Lower leg skin (tissue), 4 donors: ENCODE data around the gene RNF125. TPM values are rescaled to one million over a fixed set of nuclear protein-coding genes. Genes with fewer than 3 reads are reported as not detected.
"Not testable (repeated sequence)": the region's sequence is repeated elsewhere in the genome, so short reads cannot be mapped to it uniquely, and the experiment has no call there.

ENCODE experiments used
- DNase-seq, 2 donors: peaks; one replicate each; pipeline ENCODE4 v3.0.0-alpha.2; 2019; ENCODE audit warnings: low spot score in 2 of 2
- H3K4me3 ChIP-seq: fragments of 200-600 bp; sonication (generic); 2 replicates; pipeline ENCODE4 v1.5.1; 2017; ENCODE audit warnings: mild to moderate bottlenecking, low read depth; ENCODE audit not compliant: poor library complexity, severe bottlenecking
- POLR2A ChIP-seq, 2 donors: fragments of 450-650 bp; IDR thresholded peaks; one replicate each; pipeline ENCODE4 v1.6.1; 2016 to 2017; ENCODE audit warnings: antibody characterized with exemption in 2 of 2, mild to moderate bottlenecking in 1 of 2, moderate library complexity in 1 of 2
- WGBS, 2 donors: methylation state at CpG; one replicate each; pipeline ENCODE4 v1.1.5; 2018; 5-methylcytosine and 5-hydroxymethylcytosine counted together
- intact Hi-C: fragments of 100-400 bp; cut with DNase I; formaldehyde crosslinking; loops from one replicate; pipeline ENCODE4 v1.15.0; 2023; ENCODE audit warnings: low total_unique reads
- total RNA-seq, 4 donors: library from RNA; depleted of rRNA; stranded (reverse); fragments of >200 nt; gene quantifications; one replicate each; pipeline ENCODE4 v1.1.0, GENCODE V29; 2016
- TF ChIP-seq, protein P1 (sequence below), 3 donors: fragments of 450-650 bp; IDR thresholded peaks; one replicate each; pipeline ENCODE4 v1.5.1; 2016; ENCODE audit warnings: antibody characterized with exemption in 3 of 3, mild to moderate bottlenecking in 3 of 3, moderate library complexity in 2 of 3

RNF125 gene
- total RNA-seq, 4 donors from 2014 or later, result 6.3 to 16.3 (median 9.2) TPM

DNA sequence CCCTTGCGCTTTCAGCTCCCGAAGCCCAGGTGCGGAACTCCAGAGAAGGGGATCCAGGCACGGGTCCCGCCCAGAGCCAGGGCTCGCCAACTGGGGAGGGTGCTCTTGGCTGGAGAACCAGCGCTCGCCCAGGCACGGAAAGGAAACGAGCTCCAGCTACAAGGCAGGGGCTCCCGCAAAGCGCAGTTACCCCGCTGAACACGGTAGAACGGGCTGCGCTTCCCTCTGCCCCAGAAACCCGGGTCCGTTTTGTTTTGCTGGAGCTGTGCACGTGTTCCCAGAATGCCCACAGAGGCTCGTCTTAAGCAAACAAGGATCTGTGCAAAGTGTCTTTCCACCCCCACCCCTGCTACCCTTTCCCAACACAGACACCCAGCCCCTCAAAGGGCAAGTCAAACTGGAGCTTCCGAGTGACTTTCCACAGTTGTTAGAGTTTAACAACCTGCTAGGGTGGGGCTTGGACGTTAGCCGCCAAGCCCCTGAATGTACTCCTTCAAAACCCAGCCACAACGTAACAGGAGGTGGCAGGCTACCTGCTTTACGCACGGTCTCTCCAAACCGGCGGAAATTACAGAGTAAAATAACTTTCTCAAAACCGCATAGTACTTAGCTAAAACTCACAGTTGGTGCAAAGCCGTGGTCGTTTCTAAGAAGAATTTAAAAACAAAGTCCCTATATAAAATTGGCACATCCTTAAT lies 775 bp downstream of the RNF125 start:
- intact Hi-C loops, result loop anchor here (5.0 kb wide), 1 partner anchor 73 kb away; the partner anchor contains the start of gene RNF138
- TF ChIP-seq, protein P1, sequence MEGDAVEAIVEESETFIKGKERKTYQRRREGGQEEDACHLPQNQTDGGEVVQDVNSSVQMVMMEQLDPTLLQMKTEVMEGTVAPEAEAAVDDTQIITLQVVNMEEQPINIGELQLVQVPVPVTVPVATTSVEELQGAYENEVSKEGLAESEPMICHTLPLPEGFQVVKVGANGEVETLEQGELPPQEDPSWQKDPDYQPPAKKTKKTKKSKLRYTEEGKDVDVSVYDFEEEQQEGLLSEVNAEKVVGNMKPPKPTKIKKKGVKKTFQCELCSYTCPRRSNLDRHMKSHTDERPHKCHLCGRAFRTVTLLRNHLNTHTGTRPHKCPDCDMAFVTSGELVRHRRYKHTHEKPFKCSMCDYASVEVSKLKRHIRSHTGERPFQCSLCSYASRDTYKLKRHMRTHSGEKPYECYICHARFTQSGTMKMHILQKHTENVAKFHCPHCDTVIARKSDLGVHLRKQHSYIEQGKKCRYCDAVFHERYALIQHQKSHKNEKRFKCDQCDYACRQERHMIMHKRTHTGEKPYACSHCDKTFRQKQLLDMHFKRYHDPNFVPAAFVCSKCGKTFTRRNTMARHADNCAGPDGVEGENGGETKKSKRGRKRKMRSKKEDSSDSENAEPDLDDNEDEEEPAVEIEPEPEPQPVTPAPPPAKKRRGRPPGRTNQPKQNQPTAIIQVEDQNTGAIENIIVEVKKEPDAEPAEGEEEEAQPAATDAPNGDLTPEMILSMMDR (IDR thresholded peaks at IDR 0.05), result no peak
- TF ChIP-seq POLR2A (IDR thresholded peaks at IDR 0.05), result no peak
- 1 to 2% methylated on average over 29 to 31 of the region's 31 CpGs for WGBS, 2 donors
- H3K4me3 ChIP-seq, result peak overlapping the region; percentile 55
- peak; percentile 31 to 88 for DNase-seq

DNA sequence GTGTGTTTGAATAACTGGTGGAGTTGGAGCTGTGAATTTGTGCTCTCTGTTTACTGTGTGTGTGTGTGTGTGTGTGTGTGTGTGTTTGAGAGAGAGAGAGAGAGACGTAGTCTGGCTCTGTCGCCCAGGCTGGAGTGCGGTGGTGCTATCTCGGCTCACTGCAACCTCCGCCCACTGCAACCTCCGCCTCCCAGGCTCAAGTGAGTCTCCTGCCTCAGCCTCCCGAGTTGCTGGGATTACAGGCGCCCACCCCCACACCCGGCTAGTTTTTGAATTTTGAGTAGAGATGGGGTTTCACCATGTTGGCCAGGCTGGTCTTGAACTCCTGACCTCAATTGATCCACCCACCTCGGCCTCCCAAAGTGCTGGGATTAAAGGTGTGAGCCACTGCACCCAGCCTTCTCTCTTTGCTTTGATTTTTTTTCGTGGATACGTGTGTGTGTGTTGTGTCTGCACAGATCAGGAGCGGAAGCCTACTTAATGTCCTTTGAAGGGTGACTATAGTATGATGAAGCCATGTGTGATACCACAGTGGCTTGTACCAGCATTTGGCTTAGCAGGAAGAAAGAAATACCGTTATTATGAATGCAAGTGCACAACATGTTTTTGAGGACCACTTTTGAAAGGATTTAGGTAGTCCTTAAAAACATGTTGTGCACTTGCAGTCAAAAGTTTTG lies 1.5 kb downstream of the RNF125 start:
- intact Hi-C loops, result loop anchor here (5.0 kb wide), 1 partner anchor 72 kb away; the partner anchor contains the start of gene RNF138
- WGBS, 2 donors, result 56 to 57% methylated on average over 14 of the region's 14 CpGs
- DNase-seq, H3K4me3 ChIP-seq: not testable (repeated sequence)

DNA sequence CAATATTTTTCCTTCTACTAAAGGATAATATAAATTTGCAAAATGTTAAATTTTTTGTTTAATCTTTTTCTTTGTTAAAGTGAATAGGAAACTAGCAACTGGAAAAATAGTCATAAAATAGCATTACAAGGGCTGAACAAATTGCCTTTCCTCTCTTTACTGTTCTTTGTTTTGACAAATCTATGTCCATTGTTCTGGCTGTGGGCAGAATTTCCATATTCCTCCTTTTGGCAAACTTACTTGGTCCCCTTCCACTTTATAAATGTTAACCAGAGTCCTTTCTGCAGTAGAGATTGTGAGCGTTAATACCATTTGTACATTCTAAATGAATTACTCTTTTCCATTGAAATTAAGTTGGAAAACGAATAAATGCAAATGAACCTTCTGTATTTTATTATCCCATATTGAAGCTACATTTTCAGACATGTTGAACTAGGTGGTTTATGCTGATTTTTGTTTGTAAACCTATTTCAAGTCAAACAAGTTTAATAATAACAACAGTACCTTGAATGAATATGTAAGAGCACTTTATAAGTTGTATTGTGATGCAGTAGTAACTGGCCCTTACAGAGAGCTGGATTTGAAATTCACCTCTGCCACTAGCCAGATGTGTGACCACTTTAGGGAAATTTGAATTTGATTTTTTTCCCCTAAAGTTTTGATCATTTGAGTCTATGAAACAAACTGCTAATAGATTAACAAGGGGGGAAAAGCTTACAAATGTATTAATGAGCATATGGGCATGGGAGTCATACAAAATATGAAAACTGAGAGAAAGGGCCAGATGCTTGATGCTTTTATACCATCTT lies 3.3 kb downstream of the RNF125 start:
- H3K4me3 ChIP-seq, result no peak overlapping the region
- no peak for DNase-seq
- intact Hi-C loops, result no loop called here
- TF ChIP-seq POLR2A (IDR thresholded peaks at IDR 0.05), result no peak
- WGBS, 2 donors, result 63 to 67% methylated on average over 2 of the region's 2 CpGs

DNA sequence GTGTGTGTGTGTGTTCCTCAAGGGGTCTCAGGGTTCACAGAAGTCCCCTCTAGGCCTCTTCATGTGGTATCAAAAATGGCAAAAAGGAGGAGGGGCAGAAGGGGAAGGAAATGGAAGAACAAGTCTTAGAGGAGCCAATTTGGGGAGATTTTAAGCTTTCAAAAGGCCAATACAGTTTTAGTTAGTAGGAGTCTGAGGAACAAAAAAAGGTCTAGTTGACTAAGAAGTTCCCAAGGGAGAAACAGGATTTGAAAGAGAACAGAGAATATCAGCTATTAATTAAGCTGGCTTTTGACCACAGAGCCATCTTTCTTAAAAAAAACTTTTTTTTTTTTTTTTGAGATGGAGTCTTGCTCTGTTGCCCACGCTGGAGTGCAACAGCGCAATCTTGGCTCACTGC lies 7.1 kb downstream of the RNF125 start:
- no peak for DNase-seq
- intact Hi-C loops, result no loop called here
- H3K4me3 ChIP-seq, result no peak overlapping the region
- no peak for TF ChIP-seq POLR2A (IDR thresholded peaks at IDR 0.05)
- TF ChIP-seq, protein P1 (IDR thresholded peaks at IDR 0.05), result no peak
- WGBS, 2 donors, result 84 to 87% methylated on average over 2 of the region's 2 CpGs

DNA sequence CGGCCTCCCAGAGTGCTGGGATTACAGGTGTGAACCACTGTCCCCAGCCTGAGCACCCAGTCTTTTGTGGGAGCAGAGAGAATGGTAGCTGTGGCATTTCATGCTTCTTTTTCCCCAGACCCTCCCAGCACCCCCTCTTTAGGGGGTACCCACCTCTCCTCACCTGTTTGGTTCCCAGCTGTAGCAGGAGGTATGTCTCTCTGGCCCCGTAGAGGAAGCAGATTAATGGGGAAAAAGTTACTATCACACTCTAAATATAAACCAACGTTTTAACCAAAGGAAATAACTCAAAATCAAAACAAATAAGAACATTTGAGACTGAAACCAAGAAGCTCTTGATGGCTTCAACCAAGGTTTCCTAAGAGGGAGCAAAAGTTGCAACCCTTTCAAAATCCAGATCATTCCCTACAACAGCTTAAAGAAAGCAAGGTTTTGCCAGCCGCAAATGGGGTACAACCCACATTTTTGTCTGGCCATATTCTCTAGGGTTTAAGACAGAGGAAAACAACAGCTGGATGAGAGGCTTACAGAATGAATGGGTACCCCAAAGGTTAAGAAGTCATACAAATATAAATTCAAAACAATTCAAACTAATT lies 8.0 kb downstream of the RNF125 start:
- no peak for DNase-seq
- WGBS, 2 donors, result 69% methylated on average over 4 of the region's 4 CpGs
- TF ChIP-seq POLR2A (IDR thresholded peaks at IDR 0.05), result no peak
- TF ChIP-seq, protein P1 (IDR thresholded peaks at IDR 0.05), result no peak
- no peak overlapping the region for H3K4me3 ChIP-seq
- intact Hi-C loops, result no loop called here

DNA sequence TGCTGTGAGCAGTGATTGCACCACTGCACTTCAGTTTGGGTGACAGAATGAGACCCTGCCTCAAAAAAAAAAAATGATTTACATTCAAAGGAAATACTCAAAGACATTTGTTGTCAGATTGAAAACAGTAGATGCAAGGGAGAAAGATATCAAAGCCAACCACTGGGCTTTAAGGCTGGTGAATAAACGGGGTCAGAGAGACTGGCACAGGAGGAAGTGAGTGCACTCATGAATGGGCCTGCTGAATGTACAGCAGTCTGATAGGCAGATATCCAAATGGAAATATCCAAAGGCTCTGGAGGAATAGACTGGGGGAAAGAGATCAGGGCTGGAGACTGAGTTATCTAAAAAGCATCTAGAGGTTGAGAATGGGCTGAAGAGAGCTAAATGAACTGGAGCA lies 10.9 kb downstream of the RNF125 start:
- no peak for DNase-seq
- TF ChIP-seq, protein P1 (IDR thresholded peaks at IDR 0.05), result no peak
- no peak for TF ChIP-seq POLR2A (IDR thresholded peaks at IDR 0.05)
- 45% methylated on average over 1 of the region's 1 CpG for WGBS, 2 donors
- no peak overlapping the region for H3K4me3 ChIP-seq
- intact Hi-C loops, result no loop called here
